Liver (tissue), 9 donors: ENCODE measurements around the gene ANKRD1. TPM values are rescaled to one million over a fixed set of nuclear protein-coding genes. Genes with fewer than 3 reads are reported as not detected.

Source experiments
- DNase-seq: peaks from one replicate; pipeline ENCODE4 v3.0.0-alpha.2; 2017; ENCODE audit warnings: low spot score
- H3K27ac ChIP-seq, 2 donors: one replicate each; pipeline ENCODE4 v1.7.0; 2013; ENCODE audit warnings: inconsistent platforms in 2 of 2, low read length in 2 of 2, control low read depth in 1 of 2, low read depth in 1 of 2, mild to moderate bottlenecking in 1 of 2
- H3K27me3 ChIP-seq, 4 donors: one replicate each; pipeline versions ENCODE4 v1.6.1 to v1.7.0; 2013; ENCODE audit warnings: low read length in 3 of 4, inconsistent platforms in 1 of 4, mild to moderate bottlenecking in 1 of 4, moderate library complexity in 1 of 4; ENCODE audit not compliant: control insufficient read depth in 4 of 4, insufficient read depth in 4 of 4
- H3K36me3 ChIP-seq, 4 donors: one replicate each; pipeline versions ENCODE4 v1.6.1 to v1.7.0; 2013; ENCODE audit warnings: low read length in 3 of 4, mild to moderate bottlenecking in 3 of 4, low read depth in 1 of 4, moderate library complexity in 1 of 4; ENCODE audit not compliant: control insufficient read depth in 4 of 4, insufficient read depth in 3 of 4
- H3K4me1 ChIP-seq, 4 donors: one replicate each; pipeline versions ENCODE4 v1.6.1 to v1.7.0; 2013; ENCODE audit warnings: low read length in 3 of 4, mild to moderate bottlenecking in 3 of 4, moderate library complexity in 1 of 4; ENCODE audit not compliant: control insufficient read depth in 4 of 4, insufficient read depth in 4 of 4
- H3K4me3 ChIP-seq, 3 donors: one replicate each; pipeline versions ENCODE4 v1.6.1 to v1.7.0; 2013; ENCODE audit warnings: low read length in 3 of 3, control low read depth in 1 of 3, low read depth in 1 of 3, mild to moderate bottlenecking in 1 of 3
- H3K9ac ChIP-seq, 2 donors: one replicate each; pipeline ENCODE4 v1.7.0; 2013; ENCODE audit warnings: low read length in 2 of 2, mild to moderate bottlenecking in 2 of 2, moderate library complexity in 2 of 2, control low read depth in 1 of 2, low read depth in 1 of 2
- H3K9me3 ChIP-seq, 4 donors: one replicate each; pipeline versions ENCODE4 v1.6.1 to v1.7.0; 2013; ENCODE audit warnings: low read length in 3 of 4; ENCODE audit not compliant: control insufficient read depth in 4 of 4
- ATF3 ChIP-seq: IDR thresholded peaks from 2 replicates; pipeline ENCODE4 v1.6.1; 2016; ENCODE audit warnings: antibody characterized with exemption
- CTCF ChIP-seq: fragments of 150-350 bp; IDR thresholded peaks from 2 replicates; pipeline ENCODE4 v1.5.1; 2017; ENCODE audit warnings: improper control_type of control experiment, low read depth, low read length; ENCODE audit not compliant: missing input control
- EGR1 ChIP-seq, 2 donors: IDR thresholded peaks; 2 replicates each; pipeline ENCODE4 v1.6.1; 2016 to 2018; ENCODE audit warnings: antibody characterized with exemption in 2 of 2, low read depth in 2 of 2
- FOXA1 ChIP-seq: IDR thresholded peaks from 2 replicates; pipeline ENCODE4 v1.6.1; 2016; ENCODE audit warnings: antibody characterized with exemption
- FOXA2 ChIP-seq: IDR thresholded peaks from 2 replicates; pipeline ENCODE4 v1.6.1; 2016; ENCODE audit warnings: antibody characterized with exemption
- GABPA ChIP-seq, 2 donors: IDR thresholded peaks in 1 of 2; conservative IDR thresholded peaks in 1 of 2; 2 replicates each; pipeline ENCODE4 v1.6.1; 2016; ENCODE audit warnings: antibody characterized with exemption in 2 of 2, mild to moderate bottlenecking in 1 of 2, moderate library complexity in 1 of 2
- HNF4A ChIP-seq, 2 donors: conservative IDR thresholded peaks; 2 replicates each; pipeline ENCODE4 v1.6.1; 2016; ENCODE audit warnings: antibody characterized with exemption in 2 of 2, mild to moderate bottlenecking in 2 of 2
- HNF4G ChIP-seq: IDR thresholded peaks from 2 replicates; pipeline ENCODE4 v1.6.1; 2016; ENCODE audit warnings: antibody characterized with exemption
- JUND ChIP-seq, 2 donors: IDR thresholded peaks; 2 replicates each; pipeline ENCODE4 v1.6.1; 2016; ENCODE audit warnings: antibody characterized with exemption in 2 of 2
- MAX ChIP-seq: IDR thresholded peaks from 2 replicates; pipeline ENCODE4 v1.6.1; 2016; ENCODE audit warnings: antibody characterized with exemption
- NR2F2 ChIP-seq: IDR thresholded peaks from 2 replicates; pipeline ENCODE4 v1.6.1; 2016; ENCODE audit warnings: antibody characterized with exemption
- RAD21 ChIP-seq, 2 donors: IDR thresholded peaks; 2 replicates each; pipeline ENCODE4 v1.6.1; 2016; ENCODE audit warnings: antibody characterized with exemption in 2 of 2, mild to moderate bottlenecking in 2 of 2
- REST ChIP-seq: IDR thresholded peaks from 2 replicates; pipeline ENCODE4 v1.6.1; 2016; ENCODE audit warnings: antibody characterized with exemption, mild to moderate bottlenecking
- RXRA ChIP-seq, 2 donors: IDR thresholded peaks; 2 replicates each; pipeline ENCODE4 v1.6.1; 2017 to 2018; ENCODE audit warnings: antibody characterized with exemption in 2 of 2, mild to moderate bottlenecking in 1 of 2
- SP1 ChIP-seq: IDR thresholded peaks from 2 replicates; pipeline ENCODE4 v1.6.1; 2018; ENCODE audit warnings: antibody characterized with exemption, mild to moderate bottlenecking
- TAF1 ChIP-seq: conservative IDR thresholded peaks from 2 replicates; pipeline ENCODE4 v1.6.1; 2016; ENCODE audit warnings: antibody characterized with exemption, mild to moderate bottlenecking
- YY1 ChIP-seq: IDR thresholded peaks from 2 replicates; pipeline ENCODE4 v1.6.1; 2016; ENCODE audit warnings: antibody characterized with exemption, mild to moderate bottlenecking
- ZBTB33 ChIP-seq: IDR thresholded peaks from 2 replicates; pipeline ENCODE4 v1.6.1; 2016; ENCODE audit warnings: antibody characterized with exemption
- WGBS: extraction: QIAGEN DNeasy Blood & Tissue Kit; methylation state at CpG from one replicate; pipeline ENCODE4 v1.1.7; 2013; 5-methylcytosine and 5-hydroxymethylcytosine counted together
- polyA plus RNA-seq, 2 donors: library from polyadenylated mRNA; stranded (reverse) in 1 of 2; unstranded in 1 of 2; fragments of 200-250 nt in 1 of 2; fragments of >200 nt in 1 of 2; fragmentation: Nextera tagmentation in 1 of 2; extraction: Ambion mirVana in 1 of 2; gene quantifications; one replicate each; pipeline versions ENCODE4 v1.2.1 to v1.2.3, GENCODE V29; 2013 to 2015
- total RNA-seq, 2 donors: library from RNA; depleted of rRNA; stranded (reverse); fragments of >200 nt; gene quantifications; one replicate each; pipeline ENCODE4 v1.2.3, GENCODE V29; 2014
- donor health status: healthy.
- donor health status: healthy.
- donor health status: healthy.
- donor health status: healthy.
- donor health status: healthy.

ANKRD1 gene
- total and polyA plus RNA-seq, 4 donors = 0.16 to 0.25 TPM; not detected in 2

- Histone ChIP-seq H3K4me1 (peaks cover 0 to under 1% (median 0%) of the 10 kb centered on the region in 4 donors), H3K27ac (no peak overlapping the region), H3K9me3 (no peaks in the 10 kb centered on the region), H3K9ac (no peak overlapping the region), H3K4me3 (no peak overlapping the region), H3K27me3 (no peaks in the 10 kb centered on the region), H3K36me3 (no peaks in the 10 kb centered on the region)
- TF ChIP-seq FOXA1 = no peak
- no peak for TF ChIP-seq FOXA2
- TF ChIP-seq JUND (IDR thresholded peaks at IDR 0.05) = no peak
- TF ChIP-seq YY1 = no peak
- TF ChIP-seq GABPA (IDR thresholded peaks at IDR 0.05 in 1 of 2, conservative IDR thresholded peaks at IDR 0.05 in 1 of 2) = no peak
- TF ChIP-seq CTCF = no peak
- no peak for TF ChIP-seq HNF4A (conservative IDR thresholded peaks at IDR 0.05)
- TF ChIP-seq REST = no peak
- no peak for TF ChIP-seq RAD21 (IDR thresholded peaks at IDR 0.05)
- no peak for TF ChIP-seq MAX
- no peak for TF ChIP-seq SP1
- no peak for TF ChIP-seq ZBTB33
- WGBS = 80% methylated on average over 2 of the region's 2 CpGs
- no peak for DNase-seq
Measured at GRCh38 chr10:90936276-90936659, 15.4 kb upstream of the ANKRD1 start.

GRCh38 chr10:90935581-90936275, 14.8 kb upstream of the ANKRD1 start:
- H3K9ac ChIP-seq = no peak overlapping the region
- H3K4me3 ChIP-seq = no peak overlapping the region
- H3K9me3 ChIP-seq = no peaks in the 10 kb centered on the region
- 89% methylated on average over 5 of the region's 5 CpGs for WGBS
- H3K4me1 ChIP-seq = peaks cover 0 to 3% (median 0%) of the 10 kb centered on the region in 4 donors
- H3K27me3 ChIP-seq = no peaks in the 10 kb centered on the region
- no peak for DNase-seq
- no peaks in the 10 kb centered on the region for H3K36me3 ChIP-seq
- H3K27ac ChIP-seq = no peak overlapping the region
- TF ChIP-seq ATF3 (no peak), FOXA1 (no peak), RAD21 (IDR thresholded peaks at IDR 0.05) (no peak), EGR1 (IDR thresholded peaks at IDR 0.05; ENCODE audit: low read depth in 2 of 2) (no peak), JUND (IDR thresholded peaks at IDR 0.05) (no peak), SP1 (no peak), GABPA (IDR thresholded peaks at IDR 0.05 in 1 of 2, conservative IDR thresholded peaks at IDR 0.05 in 1 of 2) (no peak), HNF4A (conservative IDR thresholded peaks at IDR 0.05) (no peak), HNF4G (no peak), YY1 (no peak), TAF1 (no peak), NR2F2 (no peak), MAX (no peak), REST (no peak), RXRA (IDR thresholded peaks at IDR 0.05) (no peak), FOXA2 (no peak)
